Adipose tissue (tissue), 3 donors: ENCODE data around the gene MAP3K15. TPM values are rescaled to one million over a fixed set of nuclear protein-coding genes. Genes with fewer than 3 reads are reported as not detected.

Experiments used
- H3K27ac ChIP-seq: one replicate; pipeline ENCODE4 v1.5.1; 2013; ENCODE audit warnings: low read depth, low read length
- WGBS, 3 donors: extraction: QIAGEN DNeasy Blood & Tissue Kit; methylation state at CpG; one replicate each; pipeline ENCODE4 v1.1.7; 2013; 5-methylcytosine and 5-hydroxymethylcytosine counted together
- polyA plus RNA-seq, 3 donors: library from polyadenylated mRNA; stranded (reverse); fragments of 200-250 nt; gene quantifications; one replicate each; pipeline ENCODE4 v1.2.3, GENCODE V29; 2013
- donor health status: healthy with polysubstance abuse.
- donor health status: Bipolar disorder and iron deficiency.
- donor health status: healthy.

Gene MAP3K15
- under 1 TPM; 0.22 to 0.90 (median 0.40) TPM for polyA plus RNA-seq

- WGBS, 3 donors: 0 to 30% (median 3%) methylated on average over 15 to 63 of the region's 100 CpGs
- no peak within 1 kb of the TSS for H3K27ac ChIP-seq
Observed at GRCh38 chrX:19514791-19515614, at the start of gene MAP3K15. Gene MAP3K15 (minus strand): TSS chrX:19515508. CDS start chrX:19515261, 247 bp downstream.

- 27 to 42% (median 35%) methylated on average over 1 of the region's 1 CpG for WGBS, 3 donors
- H3K27ac ChIP-seq: no peak overlapping the region
Observed at GRCh38 chrX:19564606-19565005, 49.3 kb upstream of the MAP3K15 start.

GRCh38 chrX:19563746-19564145 lies 48.4 kb upstream of the MAP3K15 start:
- WGBS, 3 donors: 77 to 95% (median 84%) methylated on average over 6 of the region's 6 CpGs
- no peak overlapping the region for H3K27ac ChIP-seq

GRCh38 chrX:19563327-19563726 lies 48.0 kb upstream of the MAP3K15 start:
- 72 to 90% (median 85%) methylated on average over 10 of the region's 10 CpGs for whole genome bisulfite sequencing, 3 donors
- H3K27ac ChIP-seq: no peak overlapping the region

GRCh38 chrX:19560611-19561010 lies 45.3 kb upstream of the MAP3K15 start:
- 76 to 94% (median 92%) methylated on average over 1 of the region's 1 CpG for WGBS, 3 donors
- no peak overlapping the region for H3K27ac ChIP-seq

GRCh38 chrX:19557822-19558221 lies 42.5 kb upstream of the MAP3K15 start:
- H3K27ac ChIP-seq: no peak overlapping the region
- 82 to 94% (median 93%) methylated on average over 2 of the region's 2 CpGs for WGBS, 3 donors

- H3K27ac ChIP-seq: no peak overlapping the region
Observed at GRCh38 chrX:19556202-19556601, 40.9 kb upstream of the MAP3K15 start.

GRCh38 chrX:19555683-19556082 lies 40.4 kb upstream of the MAP3K15 start:
- WGBS, 3 donors: 56 to 86% (median 80%) methylated on average over 5 of the region's 5 CpGs
- no peak overlapping the region for H3K27ac ChIP-seq

More at GRCh38 chrX:19556202-19556601, 40.9 kb upstream of the MAP3K15 start:
- 79 to 92% (median 89%) methylated on average over 4 of the region's 4 CpGs for whole genome bisulfite sequencing, 3 donors

GRCh38 chrX:19555236-19555635 lies 39.9 kb upstream of the MAP3K15 start:
- H3K27ac ChIP-seq: no peak overlapping the region
- WGBS, 3 donors: 87 to 98% (median 93%) methylated on average over 5 of the region's 5 CpGs

GRCh38 chrX:19554786-19555185 lies 39.5 kb upstream of the MAP3K15 start:
- no peak overlapping the region for H3K27ac ChIP-seq
- 64 to 75% (median 71%) methylated on average over 3 of the region's 3 CpGs for WGBS, 3 donors

- WGBS, 3 donors: 85 to 100% (median 95%) methylated on average over 1 to 6 of the region's 6 CpGs
- no peak overlapping the region for H3K27ac ChIP-seq
Observed at GRCh38 chrX:19552793-19553192, 37.5 kb upstream of the MAP3K15 start.

GRCh38 chrX:19549838-19550237 lies 34.5 kb upstream of the MAP3K15 start:
- no peak overlapping the region for H3K27ac ChIP-seq
- 86 to 89% (median 89%) methylated on average over 7 of the region's 7 CpGs for WGBS, 3 donors

GRCh38 chrX:19548934-19549333 lies 33.6 kb upstream of the MAP3K15 start:
- WGBS, 3 donors: 82 to 95% (median 83%) methylated on average over 6 of the region's 6 CpGs
- no peak overlapping the region for H3K27ac ChIP-seq

- H3K27ac ChIP-seq: no peak overlapping the region
- WGBS, 3 donors: 42 to 78% (median 64%) methylated on average over 2 of the region's 2 CpGs
Observed at GRCh38 chrX:19548279-19548678, 33.0 kb upstream of the MAP3K15 start.

- 82 to 89% (median 86%) methylated on average over 9 of the region's 9 CpGs for WGBS, 3 donors
Observed at GRCh38 chrX:19545651-19546050, 30.3 kb upstream of the MAP3K15 start.

GRCh38 chrX:19544693-19545305 lies 29.5 kb upstream of the MAP3K15 start:
- WGBS, 3 donors: 37 to 48% (median 46%) methylated on average over 8 of the region's 8 CpGs

More at GRCh38 chrX:19545651-19546050, 30.3 kb upstream of the MAP3K15 start:
- H3K27ac ChIP-seq: no peak overlapping the region

GRCh38 chrX:19543951-19544381 lies 28.7 kb upstream of the MAP3K15 start:
- H3K27ac ChIP-seq: no peak overlapping the region
- WGBS, 3 donors: 78 to 92% (median 82%) methylated on average over 10 to 12 of the region's 12 CpGs

More at GRCh38 chrX:19544693-19545305, 29.5 kb upstream of the MAP3K15 start:
- H3K27ac ChIP-seq: no peak overlapping the region

GRCh38 chrX:19543020-19543715 lies 27.9 kb upstream of the MAP3K15 start:
- WGBS, 3 donors: 73 to 84% (median 78%) methylated on average over 9 of the region's 9 CpGs
- H3K27ac ChIP-seq: no peak overlapping the region

GRCh38 chrX:19541931-19542330 lies 26.6 kb upstream of the MAP3K15 start:
- 90 to 98% (median 95%) methylated on average over 7 to 19 of the region's 19 CpGs for WGBS, 3 donors
- H3K27ac ChIP-seq: no peak overlapping the region
